ENCODE results near the gene MPPE1.

GRCh38 chr18:11948852-11949523 is 40.9 kb upstream of the MPPE1 start:
- TF ChIP-seq CTCF (IDR thresholded peaks at IDR 0.05; ENCODE audit: low read length): no peak
- TF ChIP-seq EZH2 (optimal IDR thresholded peaks at IDR 0.05; ENCODE audit: low read depth, low read length): no peak
